Gastroesophageal sphincter (tissue), 3 donors: ENCODE data around the gene DUSP6.

Experiments used
- POLR2AphosphoS5 ChIP-seq: sonication (generic); formaldehyde crosslinking; IDR thresholded peaks from one replicate; pipeline ENCODE4 v1.6.1; 2017; ENCODE audit warnings: antibody characterized with exemption
- TF ChIP-seq, protein P1 (sequence below), 4 experiments: fragments of 200-600 bp in 2 of 4; fragments of 450-650 bp in 2 of 4; sonication (generic) in 1 of 4; IDR thresholded peaks; one replicate each; pipeline ENCODE4 v1.5.1; 2017 to 2019; ENCODE audit warnings: antibody characterized with exemption in 4 of 4, mild to moderate bottlenecking in 2 of 4, moderate library complexity in 2 of 4

DNA sequence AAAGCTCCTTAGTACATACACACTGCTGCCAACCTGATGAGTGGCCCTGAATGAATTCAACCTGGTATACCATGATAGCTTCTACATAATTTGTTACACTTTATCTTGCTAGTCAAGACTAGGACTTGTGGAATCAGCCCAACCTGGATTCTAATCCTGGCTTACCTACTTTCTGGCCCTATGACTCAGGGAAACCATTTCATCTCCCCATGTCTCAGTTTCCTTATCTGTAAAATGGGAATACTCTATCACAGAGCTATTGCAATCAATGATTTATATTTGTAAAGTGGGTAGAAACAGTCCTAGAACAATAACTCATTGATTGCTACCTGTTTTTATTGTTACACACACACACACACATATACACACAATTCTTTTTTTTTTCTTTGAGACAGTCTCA lies 6.5 kb upstream of the DUSP6 start:
- TF ChIP-seq, protein P1, sequence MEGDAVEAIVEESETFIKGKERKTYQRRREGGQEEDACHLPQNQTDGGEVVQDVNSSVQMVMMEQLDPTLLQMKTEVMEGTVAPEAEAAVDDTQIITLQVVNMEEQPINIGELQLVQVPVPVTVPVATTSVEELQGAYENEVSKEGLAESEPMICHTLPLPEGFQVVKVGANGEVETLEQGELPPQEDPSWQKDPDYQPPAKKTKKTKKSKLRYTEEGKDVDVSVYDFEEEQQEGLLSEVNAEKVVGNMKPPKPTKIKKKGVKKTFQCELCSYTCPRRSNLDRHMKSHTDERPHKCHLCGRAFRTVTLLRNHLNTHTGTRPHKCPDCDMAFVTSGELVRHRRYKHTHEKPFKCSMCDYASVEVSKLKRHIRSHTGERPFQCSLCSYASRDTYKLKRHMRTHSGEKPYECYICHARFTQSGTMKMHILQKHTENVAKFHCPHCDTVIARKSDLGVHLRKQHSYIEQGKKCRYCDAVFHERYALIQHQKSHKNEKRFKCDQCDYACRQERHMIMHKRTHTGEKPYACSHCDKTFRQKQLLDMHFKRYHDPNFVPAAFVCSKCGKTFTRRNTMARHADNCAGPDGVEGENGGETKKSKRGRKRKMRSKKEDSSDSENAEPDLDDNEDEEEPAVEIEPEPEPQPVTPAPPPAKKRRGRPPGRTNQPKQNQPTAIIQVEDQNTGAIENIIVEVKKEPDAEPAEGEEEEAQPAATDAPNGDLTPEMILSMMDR (IDR thresholded peaks at IDR 0.05), result no peak
- TF ChIP-seq POLR2AphosphoS5, result no peak
